GM10248 (cell line): ENCODE data around the gene ST6GALNAC3.

Experiments
- CTCF ChIA-PET: fragments of 300-600 bp; sonication (Branson Sonifier 250); formaldehyde crosslinking; extraction: SDS; loops from one replicate; lab custom pipeline; 2021; ENCODE audit warnings: antibody characterized with exemption; lab: Yijun Ruan, JAX
- POLR2A ChIA-PET: fragments of 350-650 bp; sonication (Branson Sonifier 250); formaldehyde crosslinking; extraction: SDS; loops from one replicate; lab custom pipeline; 2020; ENCODE audit warnings: antibody characterized with exemption; lab: Yijun Ruan, JAX
- DNase-seq: peaks from one replicate; pipeline ENCODE4 v3.0.0; 2012; ENCODE audit errors: extremely low spot score
- TF ChIP-seq, protein P1 (sequence below): IDR thresholded peaks from 2 replicates; pipeline ENCODE4 v1.5.1; 2012; ENCODE audit warnings: mild to moderate bottlenecking, low read depth; ENCODE audit errors: extremely low read depth, missing control alignments, control extremely low read depth

Gene ST6GALNAC3

DNA sequence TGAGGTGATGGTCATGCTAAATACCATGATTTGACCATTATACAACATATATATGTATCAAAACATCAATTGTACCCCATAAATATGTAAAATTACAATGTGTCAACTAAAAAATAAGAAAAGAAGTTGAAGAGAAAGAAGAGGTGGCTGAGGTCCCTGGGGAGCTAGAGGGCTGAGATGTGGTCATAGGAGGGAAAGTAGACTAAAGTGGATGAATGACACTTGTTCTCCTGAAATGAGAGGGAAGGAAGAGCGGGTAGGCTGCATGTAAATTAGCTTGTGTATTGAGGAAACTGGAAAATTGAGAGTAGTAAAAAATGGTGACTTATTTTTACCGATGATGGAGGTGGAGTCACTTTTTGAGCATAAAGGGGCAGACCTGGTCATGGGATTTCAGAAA, 117.0 kb downstream of the ST6GALNAC3 start:
- DNase-seq, result no peak
- TF ChIP-seq, protein P1, sequence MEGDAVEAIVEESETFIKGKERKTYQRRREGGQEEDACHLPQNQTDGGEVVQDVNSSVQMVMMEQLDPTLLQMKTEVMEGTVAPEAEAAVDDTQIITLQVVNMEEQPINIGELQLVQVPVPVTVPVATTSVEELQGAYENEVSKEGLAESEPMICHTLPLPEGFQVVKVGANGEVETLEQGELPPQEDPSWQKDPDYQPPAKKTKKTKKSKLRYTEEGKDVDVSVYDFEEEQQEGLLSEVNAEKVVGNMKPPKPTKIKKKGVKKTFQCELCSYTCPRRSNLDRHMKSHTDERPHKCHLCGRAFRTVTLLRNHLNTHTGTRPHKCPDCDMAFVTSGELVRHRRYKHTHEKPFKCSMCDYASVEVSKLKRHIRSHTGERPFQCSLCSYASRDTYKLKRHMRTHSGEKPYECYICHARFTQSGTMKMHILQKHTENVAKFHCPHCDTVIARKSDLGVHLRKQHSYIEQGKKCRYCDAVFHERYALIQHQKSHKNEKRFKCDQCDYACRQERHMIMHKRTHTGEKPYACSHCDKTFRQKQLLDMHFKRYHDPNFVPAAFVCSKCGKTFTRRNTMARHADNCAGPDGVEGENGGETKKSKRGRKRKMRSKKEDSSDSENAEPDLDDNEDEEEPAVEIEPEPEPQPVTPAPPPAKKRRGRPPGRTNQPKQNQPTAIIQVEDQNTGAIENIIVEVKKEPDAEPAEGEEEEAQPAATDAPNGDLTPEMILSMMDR, result no peak
- ChIA-PET CTCF (no interaction called here), POLR2A (no interaction called here)

DNA sequence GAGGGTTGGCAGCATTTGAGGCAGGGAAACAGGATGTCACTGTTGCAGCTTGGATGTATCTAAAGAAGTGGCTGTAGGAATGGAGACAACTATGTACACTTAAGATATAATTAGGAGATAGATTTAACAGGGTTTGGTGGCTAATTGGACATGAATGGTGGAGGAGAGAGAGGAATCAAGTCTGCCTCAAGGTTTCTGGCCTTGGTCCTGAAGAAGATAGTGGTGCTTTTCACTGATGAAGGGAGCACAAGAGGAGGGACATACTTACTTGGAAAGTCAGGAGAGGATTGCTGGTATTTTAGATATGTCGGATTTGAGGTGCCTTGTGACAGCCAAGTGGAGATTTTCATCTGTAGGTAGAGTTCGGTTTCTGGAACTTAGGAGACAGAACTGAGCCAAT, 123.9 kb downstream of the ST6GALNAC3 start:
- no peak for DNase-seq
- TF ChIP-seq, protein P1, result no peak
- ChIA-PET POLR2A (no interaction called here), CTCF (no interaction called here)

GRCh38 chr1:76202670-76203069, 128.1 kb downstream of the ST6GALNAC3 start:
- TF ChIP-seq, protein P1, result no peak
- POLR2A ChIA-PET, result no interaction called here
- CTCF ChIA-PET, result no interaction called here
- DNase-seq, result no peak

DNA sequence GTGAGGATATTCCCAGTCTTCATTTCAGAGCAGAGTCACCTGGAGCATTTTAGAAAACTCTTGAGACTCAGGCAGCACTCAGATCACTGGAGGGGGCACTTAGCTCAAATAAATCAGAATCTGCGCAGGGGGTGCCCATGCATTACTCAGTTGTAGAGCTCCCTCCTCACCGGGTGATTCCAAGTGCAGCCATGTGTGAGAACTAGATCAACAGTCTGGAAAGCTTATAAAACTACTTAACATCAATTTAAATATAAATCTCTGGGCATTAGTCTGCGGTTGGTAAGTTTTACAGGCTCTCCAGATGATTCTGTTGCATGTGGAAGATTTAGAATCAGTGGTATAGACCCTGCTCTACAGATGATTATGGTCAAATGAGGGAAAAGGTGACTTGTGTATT, 128.6 kb downstream of the ST6GALNAC3 start:
- TF ChIP-seq, protein P1, result no peak
- no peak for DNase-seq
- ChIA-PET CTCF (no interaction called here), POLR2A (no interaction called here)

GRCh38 chr1:76209238-76209637, 134.7 kb downstream of the ST6GALNAC3 start:
- CTCF ChIA-PET, result interaction anchor here (1.6 kb wide), 1 partner anchor 10 kb away, joined by 4 read pairs; no protein-coding TSS in a partner anchor
- POLR2A ChIA-PET, result no interaction called here
- TF ChIP-seq, protein P1, result no peak
- DNase-seq, result no peak

GRCh38 chr1:76209648-76210047, 135.1 kb downstream of the ST6GALNAC3 start:
- ChIA-PET CTCF (interaction anchor here (1.6 kb wide), 1 partner anchor 9 kb away, joined by 4 read pairs; no protein-coding TSS in a partner anchor), POLR2A (no interaction called here)
- TF ChIP-seq, protein P1, result no peak
- DNase-seq, result no peak
